SH-SY5Y (cell line): ENCODE measurements around the gene SLC19A1.

Experiments
- GATA2 ChIP-seq: IDR thresholded peaks from 2 replicates; pipeline ENCODE4 v1.6.1; 2011; ENCODE audit warnings: mild to moderate bottlenecking, low read depth, low read length
- GATA3 ChIP-seq: IDR thresholded peaks from 2 replicates; pipeline ENCODE4 v1.6.1; 2011; ENCODE audit warnings: low read depth, mild to moderate bottlenecking, low read length, moderate library complexity

DNA sequence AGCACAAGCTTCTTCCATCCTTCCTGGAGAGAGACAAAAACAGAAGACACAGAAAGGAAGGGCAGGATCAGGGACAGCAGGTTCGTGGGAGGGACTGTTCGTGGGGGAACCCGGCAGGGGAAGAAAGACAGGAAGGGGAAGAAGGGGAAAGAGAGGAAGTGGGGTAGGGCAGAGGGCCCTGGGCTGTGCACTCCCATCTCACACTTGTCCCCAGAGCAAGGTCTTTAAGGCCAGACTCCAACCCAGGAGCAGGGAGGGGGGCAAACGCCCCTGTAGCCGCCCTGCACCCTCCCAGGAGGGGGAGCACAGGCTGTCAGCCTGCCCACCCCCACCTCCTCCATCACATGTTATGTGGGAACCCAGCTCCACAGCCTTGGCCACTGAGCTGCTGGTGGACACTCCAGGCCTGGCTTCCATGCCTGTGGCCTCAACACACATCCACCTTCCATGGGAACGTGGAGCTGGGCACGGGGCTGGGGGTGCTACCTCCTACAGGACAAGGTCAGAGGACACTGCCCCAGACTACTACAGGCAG is 9.3 kb downstream of the SLC19A1 start:
- TF ChIP-seq GATA2 = no peak
- no peak for TF ChIP-seq GATA3
